Adipocyte (in vitro differentiated cells): ENCODE results near the gene ARMC8.
A peak's percentile ranks its signal among the peaks of the same experiment; 100 is the strongest.

ENCODE experiments used
- DNase-seq: peaks from one replicate; pipeline ENCODE4 v3.0.0-alpha.2; 2015; ENCODE audit warnings: low read depth
- H3K27me3 ChIP-seq: replicated peaks from 2 replicates; pipeline ENCODE4 v1.7.0; 2013; ENCODE audit warnings: mild to moderate bottlenecking, low read length, moderate library complexity; ENCODE audit not compliant: control insufficient read depth, insufficient read depth
- H3K36me3 ChIP-seq: 2 replicates; pipeline ENCODE4 v1.7.0; 2013; ENCODE audit warnings: low read length, mild to moderate bottlenecking, moderate library complexity; ENCODE audit not compliant: control insufficient read depth, insufficient read depth, severe bottlenecking
- H3K4me1 ChIP-seq: 2 replicates; pipeline ENCODE4 v1.7.0; 2013; ENCODE audit warnings: mild to moderate bottlenecking, low read length, moderate library complexity; ENCODE audit not compliant: control insufficient read depth, insufficient read depth
- H3K4me3 ChIP-seq: 2 replicates; pipeline ENCODE4 v1.7.0; 2013; ENCODE audit warnings: mild to moderate bottlenecking, low read length, moderate library complexity
- H3K9ac ChIP-seq: 2 replicates; pipeline ENCODE4 v1.7.0; 2013; ENCODE audit warnings: mild to moderate bottlenecking, low read length, moderate library complexity
- H3K9me3 ChIP-seq: 2 replicates; pipeline ENCODE4 v1.7.0; 2013; ENCODE audit warnings: mild to moderate bottlenecking, low read length, moderate library complexity; ENCODE audit not compliant: control insufficient read depth

Gene ARMC8

DNA sequence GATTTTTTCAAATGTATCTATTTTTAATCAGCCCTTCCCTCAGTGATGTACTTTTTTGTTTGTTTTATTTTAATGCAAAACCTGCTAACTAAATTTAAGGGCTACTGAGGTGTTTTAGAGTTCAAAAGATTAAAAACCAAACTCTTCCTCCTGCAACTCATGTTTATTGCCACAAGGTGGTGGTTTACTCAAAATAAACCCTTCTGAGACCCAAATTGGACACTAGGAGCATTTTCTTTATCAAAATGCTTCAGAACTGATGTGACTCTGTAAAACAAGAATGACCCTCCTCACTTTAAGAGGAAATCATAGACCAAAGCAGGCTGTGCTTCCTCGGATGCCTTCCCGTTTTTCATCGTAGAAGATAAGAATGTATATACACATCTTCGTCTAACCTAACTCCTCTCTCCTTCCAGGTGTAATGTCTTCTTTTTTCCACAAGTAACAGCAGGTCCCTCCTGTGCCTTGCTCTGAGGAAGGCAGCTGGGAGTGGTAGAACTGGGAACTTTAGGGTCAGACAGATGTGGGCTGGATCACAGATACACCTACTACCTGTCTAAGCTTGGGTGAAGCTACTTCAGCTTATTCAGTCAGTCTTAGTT lies 145.5 kb downstream of the ARMC8 start:
- no peak overlapping the region for H3K9ac ChIP-seq
- peaks cover 14% of the 10 kb centered on the region for H3K4me1 ChIP-seq
- H3K36me3 ChIP-seq, result no peaks in the 10 kb centered on the region
- peak; percentile 78 for DNase-seq
- no peaks in the 10 kb centered on the region for H3K9me3 ChIP-seq
- peaks cover 6% of the 10 kb centered on the region for H3K27me3 ChIP-seq
- no peak overlapping the region for H3K4me3 ChIP-seq

DNA sequence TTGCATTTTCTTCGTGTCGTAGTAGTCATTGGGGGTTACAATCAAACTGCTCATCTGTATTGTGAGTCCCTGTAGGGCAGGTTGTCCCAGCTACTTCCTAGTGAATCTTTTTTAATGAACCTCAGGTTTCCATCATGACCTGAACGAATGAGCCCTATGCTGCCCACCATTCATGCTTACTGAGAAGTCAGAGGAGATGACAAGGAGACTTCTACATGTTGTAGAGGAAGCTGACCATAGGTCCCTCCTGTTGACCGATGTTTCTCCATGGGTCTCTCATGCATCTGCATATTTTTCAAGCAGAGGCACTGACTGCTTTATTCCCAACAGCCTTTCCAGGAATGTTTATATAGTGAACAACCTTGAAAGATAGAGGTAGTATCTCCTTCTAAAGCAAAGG lies 147.5 kb downstream of the ARMC8 start:
- DNase-seq, result no peak
- Histone ChIP-seq H3K36me3 (no peaks in the 10 kb centered on the region), H3K27me3 (peaks cover 6% of the 10 kb centered on the region), H3K9me3 (no peaks in the 10 kb centered on the region), H3K4me1 (peaks cover 5% of the 10 kb centered on the region), H3K4me3 (no peak overlapping the region), H3K9ac (no peak overlapping the region)

DNA sequence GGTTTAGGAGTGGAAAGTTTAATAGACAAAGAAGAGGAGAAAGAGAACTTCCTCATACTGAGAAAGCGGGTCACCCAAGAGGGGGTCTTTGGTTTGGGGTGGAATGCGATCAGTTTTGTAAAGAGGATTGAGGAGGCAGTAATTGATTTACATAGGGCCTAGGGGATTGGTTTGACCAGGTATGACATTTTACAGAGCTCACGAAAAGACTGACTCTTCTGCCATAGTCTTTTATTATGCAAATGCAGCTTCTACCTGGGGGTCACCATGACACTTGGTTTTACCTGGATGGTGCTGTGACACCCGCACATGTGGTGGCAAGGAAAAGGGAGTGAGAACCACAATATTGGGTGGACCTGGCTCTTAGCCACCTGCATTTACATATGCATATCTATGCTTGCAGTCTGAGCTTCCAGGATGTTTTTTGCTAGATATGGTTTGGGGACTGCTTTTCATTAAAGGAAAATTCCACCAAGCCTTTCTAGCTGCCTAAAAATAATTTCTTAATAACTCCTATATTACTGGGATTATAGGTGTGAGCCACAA lies 149.4 kb downstream of the ARMC8 start:
- no peak overlapping the region for H3K4me3 ChIP-seq
- H3K9me3 ChIP-seq, result no peaks in the 10 kb centered on the region
- no peaks in the 10 kb centered on the region for H3K4me1 ChIP-seq
- peaks cover 6% of the 10 kb centered on the region for H3K27me3 ChIP-seq
- no peaks in the 10 kb centered on the region for H3K36me3 ChIP-seq
- DNase-seq, result no peak
- H3K9ac ChIP-seq, result no peak overlapping the region

DNA sequence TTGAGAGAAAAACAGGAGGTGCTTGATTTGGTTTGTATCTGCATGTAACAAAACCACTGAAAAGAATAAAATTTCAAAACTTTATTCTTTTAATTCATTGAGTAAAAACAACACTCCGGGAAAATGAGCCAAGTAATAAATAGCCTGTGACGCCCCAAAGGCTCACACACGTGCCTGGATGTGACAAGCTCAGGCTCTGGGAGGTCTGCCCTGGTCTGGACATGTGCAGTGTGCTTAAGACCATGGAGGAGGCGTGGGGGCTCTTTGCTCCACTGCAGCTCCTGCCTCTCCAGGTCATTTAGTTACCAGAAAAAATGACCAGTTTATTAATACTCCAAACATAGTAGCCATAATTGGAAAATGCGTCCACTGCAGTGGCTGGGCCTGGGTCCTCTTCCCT lies 151.1 kb downstream of the ARMC8 start:
- no peak for DNase-seq
- H3K27me3 ChIP-seq, result peaks cover 6% of the 10 kb centered on the region
- H3K9ac ChIP-seq, result no peak overlapping the region
- no peak overlapping the region for H3K4me3 ChIP-seq
- H3K4me1 ChIP-seq, result no peaks in the 10 kb centered on the region
- H3K9me3 ChIP-seq, result no peaks in the 10 kb centered on the region
- no peaks in the 10 kb centered on the region for H3K36me3 ChIP-seq

DNA sequence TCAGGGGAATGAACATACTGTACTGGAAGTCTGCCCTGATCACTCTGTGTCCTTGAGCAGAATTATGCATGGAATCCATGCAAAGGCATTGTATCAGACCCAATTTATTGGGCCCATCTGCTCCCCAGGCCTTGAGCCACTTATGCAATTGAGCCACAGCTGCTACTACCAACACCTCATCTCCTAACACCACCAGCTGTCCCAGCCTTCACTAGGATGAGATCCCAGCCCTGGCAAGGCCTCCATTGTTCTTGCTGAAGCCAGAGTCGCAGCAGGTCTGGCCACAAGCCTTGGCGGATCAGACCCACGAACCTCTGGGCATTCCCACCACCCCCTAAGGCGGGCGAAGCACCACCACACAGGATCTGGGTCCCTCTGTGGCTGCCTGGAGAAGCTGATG lies 151.7 kb downstream of the ARMC8 start:
- DNase-seq, result no peak
- no peaks in the 10 kb centered on the region for H3K36me3 ChIP-seq
- no peak overlapping the region for H3K4me3 ChIP-seq
- H3K9me3 ChIP-seq, result no peaks in the 10 kb centered on the region
- H3K4me1 ChIP-seq, result peaks cover 5% of the 10 kb centered on the region
- no peak overlapping the region for H3K9ac ChIP-seq
- H3K27me3 ChIP-seq, result peaks cover 6% of the 10 kb centered on the region

DNA sequence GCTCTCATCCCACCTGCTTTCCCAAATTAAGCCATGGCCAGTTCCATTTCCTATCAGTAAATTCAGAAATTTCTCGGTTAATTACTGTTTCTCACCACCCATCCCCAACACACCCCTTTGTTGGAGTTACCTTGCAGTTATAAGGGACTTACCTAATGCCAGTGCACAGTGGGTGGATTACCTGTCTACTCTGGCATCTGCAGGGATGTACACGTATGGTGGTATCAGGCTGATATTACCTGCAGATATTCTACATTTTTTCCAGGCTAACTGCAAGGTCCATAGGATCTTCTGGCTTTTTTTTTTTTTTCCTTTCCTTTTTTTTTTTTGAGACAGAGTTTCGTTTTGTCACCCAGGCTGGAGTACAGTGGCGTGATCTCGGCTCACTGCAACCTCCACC lies 153.4 kb downstream of the ARMC8 start:
- H3K9me3 ChIP-seq, result no peaks in the 10 kb centered on the region
- H3K27me3 ChIP-seq, result no peaks in the 10 kb centered on the region
- H3K4me3 ChIP-seq, result no peak overlapping the region
- H3K36me3 ChIP-seq, result no peaks in the 10 kb centered on the region
- peaks cover 9% of the 10 kb centered on the region for H3K4me1 ChIP-seq
- H3K9ac ChIP-seq, result no peak overlapping the region
- DNase-seq, result no peak

DNA sequence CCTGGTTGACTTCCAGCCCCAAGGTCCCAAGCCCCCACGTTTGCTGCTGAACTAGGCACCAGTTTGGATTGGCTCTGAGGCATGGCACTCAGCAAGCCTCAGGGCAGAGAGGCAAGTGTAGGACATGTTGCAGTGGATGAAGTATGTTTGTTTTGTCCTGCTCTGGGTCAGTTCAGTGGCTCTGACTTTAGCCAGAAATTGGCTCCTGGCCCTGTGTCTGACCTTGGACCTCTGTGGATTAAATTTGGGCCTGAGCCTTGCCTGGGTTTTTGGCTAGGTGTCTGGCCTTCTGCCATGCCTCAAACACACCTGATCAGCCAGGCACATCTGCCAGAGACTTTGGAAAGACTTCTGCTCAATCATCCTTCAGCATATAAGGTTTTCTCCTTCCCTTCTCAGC lies 157.7 kb downstream of the ARMC8 start:
- no peak overlapping the region for H3K9ac ChIP-seq
- H3K9me3 ChIP-seq, result no peaks in the 10 kb centered on the region
- H3K27me3 ChIP-seq, result no peaks in the 10 kb centered on the region
- H3K4me1 ChIP-seq, result peaks cover 16% of the 10 kb centered on the region
- no peaks in the 10 kb centered on the region for H3K36me3 ChIP-seq
- no peak for DNase-seq
- H3K4me3 ChIP-seq, result no peak overlapping the region
